GM21515 (cell line): ENCODE data around the gene ARF1.

Source experiments
- ATAC-seq: cut with Tn5 transposase; IDR thresholded peaks from one replicate; pipeline ENCODE4 v1.9.1; 2021; ENCODE audit not compliant: unreplicated experiment

Gene ARF1

GRCh38 chr1:228145463-228146416 is 63.2 kb downstream of the ARF1 start:
- ATAC-seq = no peak

- ATAC-seq = no peak
These were observed 64.1 kb downstream of the ARF1 start for GRCh38 chr1:228146417-228147150.

- no peak for ATAC-seq
These were observed 64.7 kb downstream of the ARF1 start for GRCh38 chr1:228147151-228147693.

- no peak for ATAC-seq
These were observed 65.3 kb downstream of the ARF1 start for GRCh38 chr1:228147768-228148167.

GRCh38 chr1:228148196-228148861 is 65.8 kb downstream of the ARF1 start:
- no peak for ATAC-seq
